Adipose tissue (tissue), 3 donors: ENCODE measurements around the gene PLCG1. TPM values are rescaled to one million over a fixed set of nuclear protein-coding genes. Genes with fewer than 3 reads are reported as not detected.

ENCODE experiments used
- H3K27ac ChIP-seq: one replicate; pipeline ENCODE4 v1.5.1; 2013; ENCODE audit warnings: low read depth, low read length
- WGBS, 3 donors: extraction: QIAGEN DNeasy Blood & Tissue Kit; methylation state at CpG; one replicate each; pipeline ENCODE4 v1.1.7; 2013; 5-methylcytosine and 5-hydroxymethylcytosine counted together
- polyA plus RNA-seq, 3 donors: library from polyadenylated mRNA; stranded (reverse); fragments of 200-250 nt; gene quantifications; one replicate each; pipeline ENCODE4 v1.2.3, GENCODE V29; 2013
- donor health status: healthy with polysubstance abuse.
- donor health status: Bipolar disorder and iron deficiency.
- donor health status: healthy.

The PLCG1 gene
- polyA plus RNA-seq, 3 donors = 16.1 to 96.7 (median 38.9) TPM

- 26 to 42% (median 27%) methylated on average over 12 of the region's 12 CpGs for WGBS, 3 donors
- peak overlapping the region; percentile 58 for H3K27ac ChIP-seq
Measured at GRCh38 chr20:41138475-41139226, 1.3 kb downstream of the PLCG1 start.

DNA sequence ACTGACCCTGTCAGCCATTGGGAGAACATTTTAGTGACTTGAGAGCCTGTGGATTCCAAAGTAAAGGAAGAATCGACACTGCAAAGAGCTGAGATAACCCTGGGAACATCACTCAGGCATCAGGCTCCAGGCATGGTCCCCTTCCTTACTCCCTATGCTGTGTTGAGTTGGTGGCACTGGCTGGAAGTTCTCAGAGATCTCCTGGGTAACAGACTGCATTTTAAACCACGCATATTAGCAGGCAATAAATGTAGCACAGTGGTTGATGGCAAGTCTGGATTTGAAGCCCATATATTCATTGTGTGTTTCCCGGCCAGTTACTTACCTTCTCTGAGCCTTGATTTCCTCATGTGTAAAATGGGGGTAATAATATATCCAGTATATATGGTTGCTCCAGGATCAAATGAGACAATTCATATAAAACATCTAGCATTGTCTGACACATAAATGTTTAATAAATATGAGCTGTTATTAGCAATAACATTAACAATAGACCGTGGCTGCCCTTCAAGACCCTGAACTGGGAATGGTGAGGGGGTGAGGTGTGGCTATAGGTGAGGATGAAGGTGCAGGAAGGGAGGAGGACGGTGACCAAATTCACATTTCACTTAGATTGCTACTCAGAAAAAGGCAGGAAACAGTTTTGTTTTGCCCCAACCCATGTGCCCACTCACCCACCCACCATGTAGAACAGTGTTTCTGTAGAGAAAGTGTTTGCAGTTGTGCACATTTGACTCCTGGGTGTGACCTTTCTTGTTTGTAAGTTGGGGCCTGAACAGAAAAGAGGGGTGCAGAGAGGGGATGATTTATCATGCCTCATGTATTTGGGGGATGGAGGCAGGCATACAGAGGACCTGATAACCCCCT is 2.1 kb downstream of the PLCG1 start:
- H3K27ac ChIP-seq = no peak overlapping the region
- 61 to 65% (median 62%) methylated on average over 5 of the region's 5 CpGs for WGBS, 3 donors

GRCh38 chr20:41140226-41141133 is 3.1 kb downstream of the PLCG1 start:
- 65 to 70% (median 65%) methylated on average over 10 of the region's 10 CpGs for WGBS, 3 donors
- no peak overlapping the region for H3K27ac ChIP-seq

- WGBS, 3 donors = 38 to 72% (median 59%) methylated on average over 8 of the region's 8 CpGs
- no peak overlapping the region for H3K27ac ChIP-seq
Measured at GRCh38 chr20:41141153-41141815, 3.9 kb downstream of the PLCG1 start.

GRCh38 chr20:41142245-41142644 is 4.9 kb downstream of the PLCG1 start:
- WGBS, 3 donors = 76 to 85% (median 80%) methylated on average over 4 of the region's 4 CpGs
- H3K27ac ChIP-seq = no peak overlapping the region

DNA sequence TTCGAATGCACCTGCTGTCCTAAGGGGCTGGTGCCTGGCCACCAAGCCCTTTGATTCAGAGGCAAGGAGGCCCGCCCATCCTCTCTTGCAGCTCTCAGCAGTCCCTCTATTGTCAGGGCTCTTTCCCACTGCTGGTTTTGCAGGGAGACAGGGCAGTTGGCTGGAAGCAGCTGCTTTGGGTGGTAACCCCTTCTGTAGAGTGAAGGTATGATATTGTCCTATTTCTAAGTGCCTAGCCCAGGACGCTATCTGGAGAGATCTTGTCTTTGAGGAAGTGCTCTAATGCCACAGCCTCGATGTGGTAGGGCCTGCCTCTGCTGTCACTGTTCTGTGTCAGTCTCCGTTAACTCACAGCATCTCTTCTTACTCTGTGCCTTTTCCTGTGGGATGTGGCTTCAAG is 5.6 kb downstream of the PLCG1 start:
- WGBS, 3 donors = 49 to 66% (median 54%) methylated on average over 5 of the region's 5 CpGs
- no peak overlapping the region for H3K27ac ChIP-seq

GRCh38 chr20:41143354-41143753 is 6.0 kb downstream of the PLCG1 start:
- H3K27ac ChIP-seq = no peak overlapping the region
- WGBS, 3 donors = 44 to 71% (median 69%) methylated on average over 2 of the region's 2 CpGs

DNA sequence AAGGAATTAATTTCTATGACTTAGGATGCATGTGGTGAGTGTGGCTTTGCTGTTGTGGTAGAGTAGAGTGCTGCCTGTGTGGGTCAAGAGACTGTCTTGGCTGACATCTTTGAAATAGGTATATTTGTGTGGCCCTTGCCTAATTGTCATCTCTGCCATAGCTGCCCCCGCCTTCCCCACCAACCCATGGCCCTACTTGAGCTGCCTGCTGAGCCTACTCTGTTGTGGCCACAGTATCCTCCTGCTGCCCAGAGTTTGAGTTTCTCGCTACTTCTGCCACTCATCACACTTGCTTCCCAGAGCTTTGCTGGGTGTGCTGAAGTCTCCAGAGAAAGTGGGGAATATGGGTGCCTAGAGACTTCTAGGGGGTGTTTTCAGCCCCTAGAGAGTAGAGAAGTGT is 8.0 kb downstream of the PLCG1 start:
- WGBS, 3 donors = 92 to 98% (median 95%) methylated on average over 2 of the region's 2 CpGs
- no peak overlapping the region for H3K27ac ChIP-seq

- 51 to 81% (median 61%) methylated on average over 12 of the region's 12 CpGs for WGBS, 3 donors
- no peak overlapping the region for H3K27ac ChIP-seq
Measured at GRCh38 chr20:41145821-41146620, 8.7 kb downstream of the PLCG1 start.

DNA sequence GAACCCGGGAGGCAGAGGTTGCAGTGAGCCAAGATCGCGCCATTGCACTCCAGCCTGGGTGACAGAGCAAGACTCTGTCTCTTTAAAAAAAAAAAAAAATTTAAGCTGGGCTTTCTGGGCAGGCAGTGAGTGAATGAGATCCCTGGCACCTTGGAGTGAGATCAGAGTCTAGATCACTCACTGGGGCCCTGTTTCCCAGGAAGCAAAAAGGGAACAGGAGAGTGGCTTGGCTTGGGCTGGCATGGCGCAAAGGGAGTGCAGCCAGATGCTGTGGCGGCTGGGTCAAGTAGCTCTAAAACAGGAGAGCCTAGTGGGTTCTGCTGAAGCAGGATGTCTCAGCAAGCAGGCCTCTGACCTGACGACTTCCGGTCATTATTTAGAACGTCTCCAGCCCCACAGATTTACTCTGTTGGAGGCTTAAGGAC is 10.4 kb downstream of the PLCG1 start:
- H3K27ac ChIP-seq = no peak overlapping the region
- WGBS, 3 donors = 68 to 79% (median 69%) methylated on average over 8 of the region's 8 CpGs

DNA sequence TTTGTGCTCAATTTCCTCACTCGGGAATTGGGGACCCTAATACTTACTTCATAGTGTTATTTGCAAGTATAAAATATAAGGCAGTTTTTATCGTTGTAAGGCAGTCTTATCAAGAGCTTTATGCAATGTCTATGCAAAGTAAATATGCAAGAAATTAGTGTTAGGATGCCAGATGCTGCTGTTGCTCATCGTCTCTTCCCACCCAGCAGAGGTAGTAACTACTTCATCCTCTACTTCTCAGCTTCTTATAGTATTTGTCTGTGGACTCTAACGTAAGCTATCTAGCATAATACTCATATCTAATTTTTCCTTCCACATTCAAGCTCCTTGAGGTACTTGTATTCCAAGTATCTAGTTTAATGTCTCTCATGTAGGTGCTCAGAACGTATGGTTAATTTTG is 11.6 kb downstream of the PLCG1 start:
- 78 to 83% (median 81%) methylated on average over 5 of the region's 5 CpGs for WGBS, 3 donors
- no peak overlapping the region for H3K27ac ChIP-seq

GRCh38 chr20:41150664-41151063 is 13.3 kb downstream of the PLCG1 start:
- no peak overlapping the region for H3K27ac ChIP-seq
- WGBS, 3 donors = 29 to 66% (median 31%) methylated on average over 3 of the region's 3 CpGs

GRCh38 chr20:41151134-41151869 is 14.0 kb downstream of the PLCG1 start:
- H3K27ac ChIP-seq = no peak overlapping the region
- WGBS, 3 donors = 79 to 94% (median 85%) methylated on average over 5 of the region's 5 CpGs

GRCh38 chr20:41152108-41152757 is 14.9 kb downstream of the PLCG1 start:
- no peak overlapping the region for H3K27ac ChIP-seq

DNA sequence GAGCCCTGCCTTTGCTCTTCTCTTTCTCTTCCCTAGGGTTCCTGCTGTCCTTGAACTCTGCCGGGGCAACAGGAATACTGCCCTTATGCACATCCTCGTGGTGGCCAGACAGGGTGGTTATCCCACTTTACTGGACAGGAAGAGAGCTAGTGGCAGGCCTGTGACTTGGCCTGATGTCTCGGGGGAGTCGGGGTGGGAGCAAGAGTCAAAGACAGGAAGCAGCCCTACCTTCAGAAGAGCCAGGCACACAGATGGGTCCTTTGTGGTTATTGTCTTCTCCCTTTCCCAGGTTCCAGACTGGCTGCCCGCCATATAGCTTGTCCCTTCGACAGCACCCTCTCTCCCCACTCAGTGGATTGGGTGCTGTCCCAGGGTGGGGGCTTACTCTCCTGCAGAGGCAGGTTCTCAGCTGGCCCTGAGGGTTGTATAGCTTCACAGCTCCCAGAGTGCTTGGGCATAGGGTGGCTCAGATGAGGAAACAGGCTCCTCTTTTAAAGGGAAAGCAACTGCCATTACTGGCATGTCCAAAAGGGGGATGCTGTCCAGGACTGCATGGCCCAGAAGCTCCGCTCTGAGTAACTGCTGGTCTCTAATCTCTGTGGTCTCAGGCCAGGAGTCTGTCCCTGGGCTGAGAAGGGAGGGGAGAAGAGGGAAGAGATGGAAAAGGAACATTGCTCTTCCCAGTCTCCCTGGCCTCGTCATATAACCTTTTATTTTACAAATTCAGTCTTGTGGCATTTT is 17.3 kb downstream of the PLCG1 start:
- no peak overlapping the region for H3K27ac ChIP-seq

More at GRCh38 chr20:41152108-41152757, 14.9 kb downstream of the PLCG1 start:
- 49 to 65% (median 54%) methylated on average over 5 of the region's 5 CpGs for WGBS, 3 donors

GRCh38 chr20:41155261-41155660 is 17.9 kb downstream of the PLCG1 start:
- whole genome bisulfite sequencing, 3 donors = 79 to 87% (median 80%) methylated on average over 7 of the region's 7 CpGs
- H3K27ac ChIP-seq = no peak overlapping the region

More for the DNA sequence above, 17.3 kb downstream of the PLCG1 start:
- WGBS, 3 donors = 54 to 78% (median 64%) methylated on average over 8 of the region's 8 CpGs
